GM21717 (cell line): ENCODE measurements around the gene MGP.

Source experiments
- ATAC-seq: cut with Tn5 transposase; IDR thresholded peaks from one replicate; pipeline ENCODE4 v1.9.1; 2021; ENCODE audit warnings: mild to moderate bottlenecking, moderate library complexity; ENCODE audit not compliant: unreplicated experiment

MGP gene

GRCh38 chr12:14885718-14886221 lies at the start of gene MGP:
Gene MGP, minus strand, starts transcription at chr12:14885854. Its CDS starts 63 bp downstream, at chr12:14885791.
- ATAC-seq: no peak

GRCh38 chr12:14935031-14935430 lies 49.4 kb upstream of the MGP start:
- ATAC-seq: no peak

- no peak for ATAC-seq
These were observed 48.9 kb upstream of the MGP start for GRCh38 chr12:14934511-14934910.

- ATAC-seq: no peak
These were observed 46.3 kb upstream of the MGP start for GRCh38 chr12:14931791-14932560.

GRCh38 chr12:14931359-14931758 lies 45.7 kb upstream of the MGP start:
- ATAC-seq: no peak

- ATAC-seq: no peak
These were observed 44.6 kb upstream of the MGP start for GRCh38 chr12:14930299-14930698.

GRCh38 chr12:14928931-14929330 lies 43.3 kb upstream of the MGP start:
- ATAC-seq: no peak

GRCh38 chr12:14927267-14927666 lies 41.6 kb upstream of the MGP start:
- ATAC-seq: no peak

- no peak for ATAC-seq
These were observed 38.9 kb upstream of the MGP start for GRCh38 chr12:14924541-14924940.

GRCh38 chr12:14923944-14924343 lies 38.3 kb upstream of the MGP start:
- no peak for ATAC-seq

GRCh38 chr12:14921218-14921617 lies 35.6 kb upstream of the MGP start:
- ATAC-seq: no peak

- no peak for ATAC-seq
These were observed 34.9 kb upstream of the MGP start for GRCh38 chr12:14920475-14921126.

- no peak for ATAC-seq
These were observed 33.8 kb upstream of the MGP start for GRCh38 chr12:14919455-14919854.

- no peak for ATAC-seq
These were observed 30.1 kb upstream of the MGP start for GRCh38 chr12:14915736-14916135.

GRCh38 chr12:14913381-14913781 lies 27.7 kb upstream of the MGP start:
- no peak for ATAC-seq

- no peak for ATAC-seq
These were observed 25.5 kb upstream of the MGP start for GRCh38 chr12:14911131-14911530.

- no peak for ATAC-seq
These were observed 24.6 kb upstream of the MGP start for GRCh38 chr12:14910090-14910915.

GRCh38 chr12:14907953-14908352 lies 22.3 kb upstream of the MGP start:
- no peak for ATAC-seq

- no peak for ATAC-seq
These were observed 20.5 kb upstream of the MGP start for GRCh38 chr12:14906114-14906513.

GRCh38 chr12:14905269-14906004 lies 19.8 kb upstream of the MGP start:
- no peak for ATAC-seq

GRCh38 chr12:14904854-14905253 lies 19.2 kb upstream of the MGP start:
- ATAC-seq: no peak
